HepG2 (cell line): ENCODE data around the gene HK2. TPM values are rescaled to one million over a fixed set of nuclear protein-coding genes. Genes with fewer than 3 reads are reported as not detected.

ENCODE experiments used
- ELK4 ChIP-seq: sonication (generic); formaldehyde crosslinking; IDR thresholded peaks from 2 replicates; pipeline ENCODE4 v1.9.0; 2021; ENCODE audit warnings: missing genetic modification reagents, borderline replicate concordance
- FOXP1 ChIP-seq, 2 experiments: fragments of 450-650 bp in 1 of 2; IDR thresholded peaks; 2 replicates each; pipeline ENCODE4 v1.6.1; 2017 to 2018; ENCODE audit warnings: antibody characterized with exemption in 1 of 2
- HHEX ChIP-seq: IDR thresholded peaks from 2 replicates; pipeline ENCODE4 v1.6.1; 2016; ENCODE audit warnings: control low read depth
- KDM4B ChIP-seq: sonication (generic); formaldehyde crosslinking; IDR thresholded peaks from 2 replicates; pipeline ENCODE4 v1.4.0; 2020; ENCODE audit warnings: missing genetic modification reagents
- KLF11 ChIP-seq: IDR thresholded peaks from 2 replicates; pipeline ENCODE4 v1.6.1; 2016; ENCODE audit warnings: missing compliant biosample characterization
- KLF16 ChIP-seq, 2 experiments: sonication (generic) in 1 of 2; formaldehyde crosslinking in 1 of 2; IDR thresholded peaks; 2 replicates each; pipeline versions ENCODE4 v1.6.1 to v1.8.0; 2016 to 2023; ENCODE audit warnings: missing genetic modification reagents in 2 of 2, missing compliant biosample characterization in 1 of 2
- MXD1 ChIP-seq: sonication (generic); formaldehyde crosslinking; IDR thresholded peaks from 2 replicates; pipeline ENCODE4 v1.4.0; 2020; ENCODE audit warnings: mild to moderate bottlenecking, missing genetic modification reagents
- PHF8 ChIP-seq: sonication (generic); formaldehyde crosslinking; IDR thresholded peaks from 2 replicates; pipeline ENCODE4 v1.5.0; 2020; ENCODE audit warnings: missing genetic modification reagents
- YEATS2 ChIP-seq: sonication (generic); formaldehyde crosslinking; IDR thresholded peaks from 2 replicates; pipeline ENCODE4 v1.4.0; 2020; ENCODE audit warnings: missing genetic modification reagents, borderline replicate concordance
- ZGPAT ChIP-seq: IDR thresholded peaks from 2 replicates; pipeline ENCODE4 v1.6.1; 2016; ENCODE audit warnings: mild to moderate bottlenecking
- ZNF17 ChIP-seq: sonication (generic); formaldehyde crosslinking; IDR thresholded peaks from 2 replicates; pipeline ENCODE4 v1.5.0; 2020; ENCODE audit warnings: mild to moderate bottlenecking, missing genetic modification reagents
- ZNF333 ChIP-seq: sonication (generic); formaldehyde crosslinking; IDR thresholded peaks from 2 replicates; pipeline ENCODE4 v1.4.0; 2020; ENCODE audit warnings: mild to moderate bottlenecking, missing genetic modification reagents, borderline replicate concordance
- ZNF709 ChIP-seq: sonication (generic); formaldehyde crosslinking; IDR thresholded peaks from 2 replicates; pipeline ENCODE4 v1.5.0; 2020; ENCODE audit warnings: mild to moderate bottlenecking, missing genetic modification reagents
- polyA plus RNA-seq, 8 experiments: library from polyadenylated mRNA; depleted of rRNA in 3 of 8; stranded (reverse) in 7 of 8; unstranded in 1 of 8; fragments of >200 nt; fragmentation: Illumina TruSeq in 4 of 8; extraction: Trizol in 4 of 8; gene quantifications; 2 replicates each; pipeline versions ENCODE4 v1.2.1 to v1.2.3, GENCODE V29; 2011 to 2016; ENCODE audit warnings: low read depth in 4 of 8, missing spikeins in 1 of 8, mixed read lengths in 1 of 8; ENCODE audit not compliant: insufficient read depth in 1 of 8
- total RNA-seq, 5 experiments: library from RNA; depleted of rRNA; stranded (reverse); fragments of >200 nt; fragmentation: Illumina TruSeq; extraction: Trizol; gene quantifications; 2 replicates each; pipeline ENCODE4 v1.2.3, GENCODE V29; 2016; ENCODE audit warnings: low read depth in 1 of 5
- TF ChIP-seq, protein P1 (sequence below): sonication (generic); formaldehyde crosslinking; IDR thresholded peaks from 2 replicates; pipeline ENCODE4 v1.4.0; 2020; ENCODE audit warnings: mild to moderate bottlenecking, missing genetic modification reagents, borderline replicate concordance
- TF ChIP-seq, protein P2 (sequence below): sonication (generic); formaldehyde crosslinking; IDR thresholded peaks from 2 replicates; pipeline ENCODE4 v1.4.0; 2020; ENCODE audit warnings: missing genetic modification reagents
- TF ChIP-seq, protein P3 (sequence below): IDR thresholded peaks from 2 replicates; pipeline ENCODE4 v1.6.1; 2012; ENCODE audit warnings: inconsistent platforms

HK2 gene
- total and polyA plus RNA-seq, 2 of the 13 experiments (the other 11 are each of a cell fraction or from before 2014, with no cell fraction given) = 13.2 to 101 TPM

DNA sequence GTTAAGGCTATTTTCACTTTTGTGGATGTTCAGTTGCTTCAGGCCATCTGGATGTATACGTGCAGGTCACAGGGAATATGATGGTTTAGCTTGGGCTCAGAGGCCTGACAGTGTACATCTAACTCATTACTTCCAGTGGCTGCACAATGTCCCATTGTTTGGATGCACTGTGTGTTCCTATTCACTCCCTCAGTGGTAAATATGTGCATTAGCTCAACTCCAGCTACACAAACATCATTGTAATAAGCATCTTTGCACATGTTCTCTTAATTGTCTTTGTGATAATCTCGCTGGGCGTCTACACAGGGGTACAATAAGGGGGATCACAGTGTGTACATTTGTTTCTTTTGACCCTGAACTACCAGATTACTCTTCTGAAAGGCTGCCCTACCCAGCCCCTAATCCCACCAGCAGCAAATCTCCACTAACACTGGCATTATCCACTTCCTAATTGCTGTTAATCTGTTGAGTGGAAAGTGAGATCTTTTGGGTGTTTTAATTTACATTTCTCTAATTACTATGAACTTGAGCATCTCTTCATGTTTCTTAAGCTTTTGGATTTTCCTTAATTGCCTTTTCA lies 68.4 kb downstream of the HK2 start (continued):
- TF ChIP-seq, protein P1, sequence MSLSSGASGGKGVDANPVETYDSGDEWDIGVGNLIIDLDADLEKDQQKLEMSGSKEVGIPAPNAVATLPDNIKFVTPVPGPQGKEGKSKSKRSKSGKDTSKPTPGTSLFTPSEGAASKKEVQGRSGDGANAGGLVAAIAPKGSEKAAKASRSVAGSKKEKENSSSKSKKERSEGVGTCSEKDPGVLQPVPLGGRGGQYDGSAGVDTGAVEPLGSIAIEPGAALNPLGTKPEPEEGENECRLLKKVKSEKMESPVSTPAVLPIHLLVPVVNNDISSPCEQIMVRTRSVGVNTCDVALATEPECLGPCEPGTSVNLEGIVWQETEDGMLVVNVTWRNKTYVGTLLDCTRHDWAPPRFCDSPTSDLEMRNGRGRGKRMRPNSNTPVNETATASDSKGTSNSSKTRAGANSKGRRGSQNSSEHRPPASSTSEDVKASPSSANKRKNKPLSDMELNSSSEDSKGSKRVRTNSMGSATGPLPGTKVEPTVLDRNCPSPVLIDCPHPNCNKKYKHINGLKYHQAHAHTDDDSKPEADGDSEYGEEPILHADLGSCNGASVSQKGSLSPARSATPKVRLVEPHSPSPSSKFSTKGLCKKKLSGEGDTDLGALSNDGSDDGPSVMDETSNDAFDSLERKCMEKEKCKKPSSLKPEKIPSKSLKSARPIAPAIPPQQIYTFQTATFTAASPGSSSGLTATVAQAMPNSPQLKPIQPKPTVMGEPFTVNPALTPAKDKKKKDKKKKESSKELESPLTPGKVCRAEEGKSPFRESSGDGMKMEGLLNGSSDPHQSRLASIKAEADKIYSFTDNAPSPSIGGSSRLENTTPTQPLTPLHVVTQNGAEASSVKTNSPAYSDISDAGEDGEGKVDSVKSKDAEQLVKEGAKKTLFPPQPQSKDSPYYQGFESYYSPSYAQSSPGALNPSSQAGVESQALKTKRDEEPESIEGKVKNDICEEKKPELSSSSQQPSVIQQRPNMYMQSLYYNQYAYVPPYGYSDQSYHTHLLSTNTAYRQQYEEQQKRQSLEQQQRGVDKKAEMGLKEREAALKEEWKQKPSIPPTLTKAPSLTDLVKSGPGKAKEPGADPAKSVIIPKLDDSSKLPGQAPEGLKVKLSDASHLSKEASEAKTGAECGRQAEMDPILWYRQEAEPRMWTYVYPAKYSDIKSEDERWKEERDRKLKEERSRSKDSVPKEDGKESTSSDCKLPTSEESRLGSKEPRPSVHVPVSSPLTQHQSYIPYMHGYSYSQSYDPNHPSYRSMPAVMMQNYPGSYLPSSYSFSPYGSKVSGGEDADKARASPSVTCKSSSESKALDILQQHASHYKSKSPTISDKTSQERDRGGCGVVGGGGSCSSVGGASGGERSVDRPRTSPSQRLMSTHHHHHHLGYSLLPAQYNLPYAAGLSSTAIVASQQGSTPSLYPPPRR (CRISPR knock-in tag) = peak; percentile 81; the same call in 1 of the 2 replicates
- TF ChIP-seq MXD1 (CRISPR knock-in tag) (no peak), ZNF333 (no peak), KLF16 (CRISPR knock-in tag; IDR thresholded peaks at IDR 0.05) (peak in 1 of 2 experiments; percentile 28; a peak in 1 of 4 replicates), YEATS2 (CRISPR knock-in tag) (peak; percentile 18; the same call in 1 of the 2 replicates), HHEX (CRISPR knock-in tag) (peak; percentile 89), ZNF17 (CRISPR knock-in tag) (no peak), ELK4 (no peak), ZNF709 (CRISPR knock-in tag) (no peak), KDM4B (CRISPR knock-in tag) (no peak), KLF11 (no peak), FOXP1 (IDR thresholded peaks at IDR 0.05) (peak; percentile 83), FOXP1 (CRISPR knock-in tag; IDR thresholded peaks at IDR 0.05) (peak; percentile 94), PHF8 (CRISPR knock-in tag) (no peak), ZGPAT (CRISPR knock-in tag) (0 out of 2 replicates have a peak, but pooled peaks have one; percentile 15)
- TF ChIP-seq, protein P2, sequence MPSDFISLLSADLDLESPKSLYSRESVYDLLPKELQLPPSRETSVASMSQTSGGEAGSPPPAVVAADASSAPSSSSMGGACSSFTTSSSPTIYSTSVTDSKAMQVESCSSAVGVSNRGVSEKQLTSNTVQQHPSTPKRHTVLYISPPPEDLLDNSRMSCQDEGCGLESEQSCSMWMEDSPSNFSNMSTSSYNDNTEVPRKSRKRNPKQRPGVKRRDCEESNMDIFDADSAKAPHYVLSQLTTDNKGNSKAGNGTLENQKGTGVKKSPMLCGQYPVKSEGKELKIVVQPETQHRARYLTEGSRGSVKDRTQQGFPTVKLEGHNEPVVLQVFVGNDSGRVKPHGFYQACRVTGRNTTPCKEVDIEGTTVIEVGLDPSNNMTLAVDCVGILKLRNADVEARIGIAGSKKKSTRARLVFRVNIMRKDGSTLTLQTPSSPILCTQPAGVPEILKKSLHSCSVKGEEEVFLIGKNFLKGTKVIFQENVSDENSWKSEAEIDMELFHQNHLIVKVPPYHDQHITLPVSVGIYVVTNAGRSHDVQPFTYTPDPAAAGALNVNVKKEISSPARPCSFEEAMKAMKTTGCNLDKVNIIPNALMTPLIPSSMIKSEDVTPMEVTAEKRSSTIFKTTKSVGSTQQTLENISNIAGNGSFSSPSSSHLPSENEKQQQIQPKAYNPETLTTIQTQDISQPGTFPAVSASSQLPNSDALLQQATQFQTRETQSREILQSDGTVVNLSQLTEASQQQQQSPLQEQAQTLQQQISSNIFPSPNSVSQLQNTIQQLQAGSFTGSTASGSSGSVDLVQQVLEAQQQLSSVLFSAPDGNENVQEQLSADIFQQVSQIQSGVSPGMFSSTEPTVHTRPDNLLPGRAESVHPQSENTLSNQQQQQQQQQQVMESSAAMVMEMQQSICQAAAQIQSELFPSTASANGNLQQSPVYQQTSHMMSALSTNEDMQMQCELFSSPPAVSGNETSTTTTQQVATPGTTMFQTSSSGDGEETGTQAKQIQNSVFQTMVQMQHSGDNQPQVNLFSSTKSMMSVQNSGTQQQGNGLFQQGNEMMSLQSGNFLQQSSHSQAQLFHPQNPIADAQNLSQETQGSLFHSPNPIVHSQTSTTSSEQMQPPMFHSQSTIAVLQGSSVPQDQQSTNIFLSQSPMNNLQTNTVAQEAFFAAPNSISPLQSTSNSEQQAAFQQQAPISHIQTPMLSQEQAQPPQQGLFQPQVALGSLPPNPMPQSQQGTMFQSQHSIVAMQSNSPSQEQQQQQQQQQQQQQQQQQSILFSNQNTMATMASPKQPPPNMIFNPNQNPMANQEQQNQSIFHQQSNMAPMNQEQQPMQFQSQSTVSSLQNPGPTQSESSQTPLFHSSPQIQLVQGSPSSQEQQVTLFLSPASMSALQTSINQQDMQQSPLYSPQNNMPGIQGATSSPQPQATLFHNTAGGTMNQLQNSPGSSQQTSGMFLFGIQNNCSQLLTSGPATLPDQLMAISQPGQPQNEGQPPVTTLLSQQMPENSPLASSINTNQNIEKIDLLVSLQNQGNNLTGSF (CRISPR knock-in tag) = no peak
- TF ChIP-seq, protein P3, sequence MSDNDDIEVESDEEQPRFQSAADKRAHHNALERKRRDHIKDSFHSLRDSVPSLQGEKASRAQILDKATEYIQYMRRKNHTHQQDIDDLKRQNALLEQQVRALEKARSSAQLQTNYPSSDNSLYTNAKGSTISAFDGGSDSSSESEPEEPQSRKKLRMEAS = 0 out of 2 replicates have a peak, but pooled peaks have one; percentile 30
